Tibial nerve (tissue), 4 donors: ENCODE data around the gene CTNNA2.

Source experiments
- EP300 ChIP-seq, 2 donors: sonication (generic); formaldehyde crosslinking; IDR thresholded peaks; one replicate each; pipeline ENCODE4 v1.6.1; 2017; ENCODE audit warnings: antibody characterized with exemption in 2 of 2, mild to moderate bottlenecking in 1 of 2
- POLR2A ChIP-seq, 2 donors: fragments of 450-650 bp; IDR thresholded peaks; one replicate each; pipeline ENCODE4 v1.6.1; 2017; ENCODE audit warnings: antibody characterized with exemption in 2 of 2, mild to moderate bottlenecking in 2 of 2, moderate library complexity in 2 of 2
- TF ChIP-seq, protein P1 (sequence below), 5 experiments: fragments of 200-600 bp in 3 of 5; fragments of 450-650 bp in 2 of 5; sonication (generic) in 3 of 5; IDR thresholded peaks; one replicate each; pipeline ENCODE4 v1.5.1; 2016 to 2019; ENCODE audit warnings: antibody characterized with exemption in 5 of 5, mild to moderate bottlenecking in 3 of 5, moderate library complexity in 2 of 5

GRCh38 chr2:79729532-79729931 is 216.7 kb downstream of the CTNNA2 start:
- TF ChIP-seq, protein P1, sequence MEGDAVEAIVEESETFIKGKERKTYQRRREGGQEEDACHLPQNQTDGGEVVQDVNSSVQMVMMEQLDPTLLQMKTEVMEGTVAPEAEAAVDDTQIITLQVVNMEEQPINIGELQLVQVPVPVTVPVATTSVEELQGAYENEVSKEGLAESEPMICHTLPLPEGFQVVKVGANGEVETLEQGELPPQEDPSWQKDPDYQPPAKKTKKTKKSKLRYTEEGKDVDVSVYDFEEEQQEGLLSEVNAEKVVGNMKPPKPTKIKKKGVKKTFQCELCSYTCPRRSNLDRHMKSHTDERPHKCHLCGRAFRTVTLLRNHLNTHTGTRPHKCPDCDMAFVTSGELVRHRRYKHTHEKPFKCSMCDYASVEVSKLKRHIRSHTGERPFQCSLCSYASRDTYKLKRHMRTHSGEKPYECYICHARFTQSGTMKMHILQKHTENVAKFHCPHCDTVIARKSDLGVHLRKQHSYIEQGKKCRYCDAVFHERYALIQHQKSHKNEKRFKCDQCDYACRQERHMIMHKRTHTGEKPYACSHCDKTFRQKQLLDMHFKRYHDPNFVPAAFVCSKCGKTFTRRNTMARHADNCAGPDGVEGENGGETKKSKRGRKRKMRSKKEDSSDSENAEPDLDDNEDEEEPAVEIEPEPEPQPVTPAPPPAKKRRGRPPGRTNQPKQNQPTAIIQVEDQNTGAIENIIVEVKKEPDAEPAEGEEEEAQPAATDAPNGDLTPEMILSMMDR (IDR thresholded peaks at IDR 0.05) = no peak
- no peak for TF ChIP-seq EP300 (IDR thresholded peaks at IDR 0.05)
- TF ChIP-seq POLR2A (IDR thresholded peaks at IDR 0.05) = no peak
